Stimulated activated CD8-positive, alpha-beta memory T cell treated with anti-CD3 and anti-CD28 coated beads, Interleukin-12 subunit alpha, Interleukin-12 subunit beta, amount 100 ng/mL, for 24 hours (primary cell): ENCODE data around the gene KHK.

Source experiments
- DNase-seq: peaks from one replicate; pipeline ENCODE4 v3.0.0-alpha.2; 2020; ENCODE audit errors: extremely low read depth

The KHK gene

GRCh38 chr2:27086724-27087593, at the start of gene KHK:
TSS of gene KHK (plus strand) at chr2:27086772. CDS start at chr2:27087260, 488 bp downstream.
- no peak for DNase-seq

DNA sequence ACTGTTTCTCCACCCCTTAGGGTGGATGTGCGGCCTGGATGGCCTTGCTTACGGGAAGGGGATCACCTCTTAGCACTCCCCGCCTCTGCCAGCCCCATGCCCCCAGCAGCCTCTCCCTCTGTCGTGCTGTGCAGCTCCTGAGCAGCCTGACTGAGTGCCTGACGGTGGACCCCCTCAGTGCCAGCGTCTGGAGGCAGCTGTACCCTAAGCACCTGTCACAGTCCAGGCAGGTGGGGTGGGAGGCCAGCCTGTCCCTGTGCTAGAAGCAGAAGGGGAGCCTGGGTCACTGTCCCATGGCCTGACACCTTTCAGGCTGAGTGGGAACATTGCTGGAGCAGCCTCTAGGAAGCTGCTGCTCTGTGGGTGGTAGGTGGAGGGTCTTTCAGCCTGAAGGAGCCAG, 48.6 kb upstream of the KHK start:
- no peak for DNase-seq

- no peak for DNase-seq
These were observed 47.8 kb upstream of the KHK start for GRCh38 chr2:27038631-27039339.

DNA sequence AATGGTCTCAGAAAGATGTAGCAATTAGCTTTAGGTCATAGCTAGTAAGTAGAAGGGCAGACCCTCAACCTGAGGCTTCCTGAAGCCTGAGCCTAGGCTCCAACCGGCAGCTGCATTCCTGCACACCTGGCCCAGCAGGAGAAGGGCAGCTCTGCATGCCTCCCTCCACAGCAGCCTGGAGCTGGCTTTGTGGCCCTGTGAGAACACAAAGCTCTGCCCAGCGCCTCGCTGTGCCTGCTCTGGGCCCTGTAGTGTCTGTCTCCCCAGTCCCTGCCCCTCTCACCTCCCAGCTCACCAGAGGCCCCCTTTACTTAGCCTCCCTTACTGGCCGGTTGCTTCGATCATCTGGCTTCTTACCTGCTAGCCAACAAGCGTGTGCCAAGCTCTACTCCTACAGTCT, 47.1 kb upstream of the KHK start:
- DNase-seq: no peak

DNA sequence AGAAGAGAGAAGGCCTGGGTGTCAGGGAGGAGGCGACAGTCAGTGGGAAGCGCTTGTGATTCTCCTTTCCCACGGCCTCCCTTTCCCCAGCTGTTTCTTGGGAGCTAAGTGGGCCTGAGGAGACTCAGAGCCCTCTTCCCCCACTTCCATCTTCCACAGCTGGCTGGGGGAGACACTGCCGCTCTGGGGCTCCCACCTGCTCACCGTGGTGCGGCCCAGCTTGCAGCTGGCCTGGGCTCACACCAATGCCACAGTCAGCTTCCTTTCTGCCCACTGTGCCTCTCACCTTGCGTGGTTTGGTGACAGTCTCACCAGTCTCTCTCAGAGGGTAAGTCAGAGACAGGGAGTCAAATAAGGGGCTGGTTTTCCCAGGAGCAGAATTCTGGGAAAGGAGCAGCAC, 46.7 kb upstream of the KHK start:
- DNase-seq: no peak

- no peak for DNase-seq
These were observed 46.3 kb upstream of the KHK start for GRCh38 chr2:27040282-27040681.

DNA sequence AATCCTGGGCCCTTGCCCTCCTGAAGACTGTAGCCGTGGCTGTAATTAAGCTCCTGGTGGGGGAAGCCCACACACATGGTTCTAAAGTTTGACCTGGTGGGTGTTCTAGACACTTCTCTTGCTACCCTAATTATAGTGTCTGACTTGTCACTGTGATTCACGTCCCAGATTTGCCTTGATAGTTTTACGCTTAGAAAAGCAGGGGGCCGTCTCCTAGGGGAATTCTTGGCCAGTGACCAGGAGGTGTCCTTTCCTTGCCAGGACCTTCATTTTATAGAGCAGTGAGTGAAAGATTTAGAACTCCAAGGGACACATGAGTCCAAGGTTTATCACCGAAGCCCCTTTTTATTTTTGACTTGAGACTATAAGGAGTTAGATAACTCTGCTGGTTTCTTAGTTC, 44.8 kb upstream of the KHK start:
- DNase-seq: no peak

DNA sequence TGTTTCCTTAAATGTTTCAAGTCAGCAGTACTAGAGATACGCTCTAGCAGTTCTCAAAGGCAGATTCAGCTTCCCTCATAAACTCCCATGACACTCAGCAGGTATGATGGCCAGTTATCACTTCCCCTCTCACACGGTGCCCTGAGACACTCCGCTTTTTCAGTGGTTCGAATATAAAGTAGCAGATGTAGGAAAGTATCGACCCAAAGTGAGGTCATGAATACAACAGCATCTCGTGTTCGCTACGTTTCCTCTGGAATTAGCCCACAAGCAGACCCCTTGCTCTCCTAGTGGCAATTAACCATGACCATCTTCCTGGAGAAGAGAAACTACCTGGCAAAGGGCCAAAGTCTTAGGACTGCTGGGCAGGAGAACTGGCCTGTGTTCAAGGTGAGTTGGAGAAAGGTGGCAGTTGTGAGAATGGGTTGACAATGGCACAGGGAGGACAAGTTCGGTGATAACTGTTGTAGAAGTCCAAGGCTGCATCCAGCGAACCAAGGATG, 44.4 kb upstream of the KHK start:
- no peak for DNase-seq

DNA sequence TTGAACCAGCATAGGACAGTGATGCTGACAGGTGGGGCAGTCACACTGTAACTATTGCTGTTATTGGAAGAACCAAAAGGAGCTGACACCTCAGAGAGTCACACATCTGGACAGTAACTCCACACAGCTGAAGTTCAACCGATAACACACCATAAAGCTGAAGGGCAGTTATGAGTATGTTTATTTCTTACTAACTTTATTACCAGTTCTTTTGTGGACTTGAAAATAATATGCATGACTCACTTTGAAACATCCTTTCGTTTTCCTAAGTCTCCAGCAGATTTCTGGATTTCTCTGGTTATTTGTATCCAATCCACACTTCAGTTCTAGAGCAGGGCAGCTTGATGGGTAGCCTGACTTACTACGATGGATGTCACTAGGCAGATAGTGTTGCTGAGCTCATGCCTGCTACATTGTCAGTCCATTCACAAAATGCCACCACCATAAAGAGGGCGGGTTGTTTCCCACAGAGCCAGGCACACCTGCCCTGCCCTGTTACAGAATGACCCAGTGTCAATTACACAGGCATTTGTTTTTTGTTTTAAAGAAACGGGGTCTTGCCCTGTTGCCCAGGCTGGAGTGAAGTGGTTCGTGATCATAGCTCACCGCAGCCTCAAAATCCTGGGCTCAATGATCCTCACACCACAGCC, 43.5 kb upstream of the KHK start:
- no peak for DNase-seq

DNA sequence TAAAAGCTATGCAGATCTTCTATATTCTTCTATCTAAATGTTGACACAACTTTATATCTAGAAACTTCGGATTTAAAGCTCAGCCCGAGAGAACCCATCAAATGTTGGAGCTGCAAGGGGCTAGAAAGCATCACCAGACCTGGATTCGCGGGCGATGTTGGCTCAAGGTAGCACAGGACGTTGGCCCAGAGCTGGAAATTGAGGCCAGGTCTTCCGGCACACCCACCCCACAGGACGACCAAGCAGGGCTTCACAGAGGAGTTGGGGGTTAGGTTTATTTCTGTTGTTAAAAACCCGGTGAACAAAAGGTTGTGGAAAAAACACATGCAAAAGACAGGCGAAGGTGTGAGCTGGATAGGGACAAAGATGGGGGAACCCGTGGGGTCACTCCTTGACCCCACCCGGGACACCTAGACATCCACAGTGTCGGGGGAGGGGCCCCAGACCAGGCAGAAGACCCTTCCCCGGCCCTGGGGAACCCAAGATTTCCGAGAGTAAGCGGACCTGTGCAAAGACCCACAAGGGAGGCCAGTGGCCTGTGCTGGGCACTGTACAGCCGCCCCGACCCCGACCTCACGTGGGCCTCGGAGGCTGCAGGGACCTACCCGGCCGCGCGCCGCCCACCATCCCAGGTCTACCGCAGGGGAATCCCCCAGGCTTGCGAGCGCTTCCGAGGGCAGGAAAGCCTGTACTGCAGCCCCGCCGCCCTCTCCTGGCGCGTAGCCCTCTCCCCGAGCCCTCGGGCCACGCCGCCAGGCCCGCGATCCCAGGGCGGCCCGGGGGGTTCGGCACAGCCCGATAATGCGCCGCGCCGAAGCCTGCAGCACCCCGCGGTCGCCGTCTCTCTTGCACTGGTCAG, 36.9 kb upstream of the KHK start:
- peak; percentile 52 for DNase-seq

GRCh38 chr2:27050281-27050995, 36.1 kb upstream of the KHK start:
- DNase-seq: peak; percentile 62

- DNase-seq: peak; percentile 84
These were observed 35.3 kb upstream of the KHK start, which contains the start of gene AGBL5 for GRCh38 chr2:27050996-27051901. TSS of gene AGBL5 (plus strand) at chr2:27051668. CDS start at chr2:27052959, 1,291 bp downstream.

DNA sequence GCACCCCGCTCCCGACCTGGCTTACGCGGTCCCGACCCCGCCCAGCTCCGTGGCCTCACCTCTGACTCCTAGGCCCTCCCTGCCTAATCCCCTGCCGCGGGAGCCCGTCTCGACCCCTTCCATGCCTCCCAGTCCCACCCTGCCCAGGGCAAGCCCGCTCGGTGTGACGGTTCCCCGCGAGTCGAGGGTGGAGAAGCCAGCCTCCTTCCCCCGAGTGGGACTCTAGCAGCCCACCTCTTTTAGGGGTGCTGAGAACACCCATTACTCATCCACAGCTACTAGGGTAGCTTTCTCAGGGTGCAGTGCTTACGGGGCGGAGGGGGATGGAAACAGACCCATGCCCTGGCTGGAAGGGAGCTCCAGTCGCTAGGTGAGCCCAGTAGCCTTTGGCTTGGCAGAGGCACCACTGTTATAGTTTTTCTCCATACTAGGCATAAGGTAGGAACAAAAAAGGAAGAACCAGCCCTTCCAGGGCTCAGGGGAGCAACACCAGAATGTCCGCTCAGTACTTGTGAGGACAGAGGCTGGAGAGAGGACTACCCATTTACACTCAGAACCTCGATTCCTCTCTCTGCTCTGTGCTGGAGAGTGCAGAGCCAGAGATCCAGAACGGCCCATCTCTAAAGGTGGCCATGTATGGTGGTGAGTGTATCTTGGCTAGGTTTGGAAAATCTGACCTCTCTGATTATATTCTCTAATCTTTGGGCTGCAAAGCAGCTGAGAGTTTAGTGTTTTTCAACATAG, 34.5 kb upstream of the KHK start:
- no peak for DNase-seq

DNA sequence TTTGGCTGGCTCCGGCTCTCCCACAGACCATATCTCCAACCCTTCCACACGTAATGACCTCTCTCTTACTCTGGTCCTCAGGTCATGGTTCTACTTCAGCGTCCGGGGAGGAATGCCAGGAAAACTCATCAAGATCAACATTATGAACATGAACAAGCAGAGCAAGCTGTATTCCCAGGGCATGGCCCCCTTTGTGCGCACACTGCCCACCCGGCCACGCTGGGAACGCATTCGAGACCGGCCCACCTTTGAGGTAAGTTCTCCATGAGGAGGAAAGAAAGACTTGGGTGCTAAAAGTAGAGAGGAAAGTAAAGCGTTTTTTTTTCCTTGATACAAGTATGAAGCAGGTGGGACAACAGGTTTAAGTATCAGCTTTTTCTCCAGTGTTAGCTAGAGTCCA, 33.3 kb upstream of the KHK start:
- DNase-seq: no peak

GRCh38 chr2:27053776-27054175, 32.8 kb upstream of the KHK start:
- DNase-seq: no peak

- DNase-seq: no peak
These were observed 31.9 kb upstream of the KHK start for GRCh38 chr2:27054721-27055120.

- DNase-seq: no peak
These were observed 29.4 kb upstream of the KHK start for GRCh38 chr2:27057184-27057583.

- DNase-seq: no peak
These were observed 28.4 kb upstream of the KHK start for GRCh38 chr2:27058210-27058609.
